ACHN (cell line): ENCODE measurements around the gene SMO.

Experiments used
- DNase-seq: peaks from one replicate; pipeline ENCODE4 v3.0.0-alpha.2; 2015
- in situ Hi-C: cut with HindIII; loops from 2 replicates; pipeline ENCODE4 v1.10.0; 2017; ENCODE audit warnings: low sequenced_read_pairs, low pct_ligation_motif_present, low pct_unique_long_range_greater_than_20kb

SMO gene

DNA sequence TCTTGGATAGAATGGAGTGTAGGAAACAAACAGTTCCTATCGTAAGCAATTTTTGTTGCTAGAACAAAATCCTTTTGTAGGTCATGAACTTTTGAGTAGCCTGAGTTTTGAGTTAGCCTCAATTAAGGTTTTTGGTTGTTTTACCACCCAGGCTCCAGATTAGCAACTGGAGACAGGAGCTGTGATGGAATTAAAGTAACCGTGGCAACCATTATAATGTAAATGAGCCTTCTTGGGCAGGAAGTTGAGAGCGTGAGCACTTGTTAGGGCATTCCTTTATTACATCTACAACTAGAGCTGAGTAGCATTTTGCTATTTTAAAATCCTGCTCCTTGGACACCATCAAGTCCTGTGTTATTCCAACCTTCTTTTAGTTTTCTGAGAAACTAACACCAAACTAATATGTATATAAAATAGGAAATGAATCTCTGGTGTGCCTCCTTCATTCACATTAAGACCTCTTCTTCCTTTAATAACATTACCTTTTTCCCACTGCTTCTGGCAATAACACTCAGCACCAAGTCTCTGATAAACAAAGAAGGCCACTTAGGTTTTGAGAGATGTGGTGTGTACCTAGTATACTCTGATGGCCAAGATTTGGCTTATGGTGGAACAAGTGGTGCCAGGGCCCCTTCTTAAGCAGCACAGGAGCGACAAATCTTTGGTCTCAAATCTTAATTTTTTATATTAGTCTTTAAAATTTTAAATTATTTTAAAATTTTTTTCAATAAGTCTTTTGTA, 70.4 kb downstream of the SMO start:
- in situ Hi-C loops = no loop called here
- DNase-seq = no peak

DNA sequence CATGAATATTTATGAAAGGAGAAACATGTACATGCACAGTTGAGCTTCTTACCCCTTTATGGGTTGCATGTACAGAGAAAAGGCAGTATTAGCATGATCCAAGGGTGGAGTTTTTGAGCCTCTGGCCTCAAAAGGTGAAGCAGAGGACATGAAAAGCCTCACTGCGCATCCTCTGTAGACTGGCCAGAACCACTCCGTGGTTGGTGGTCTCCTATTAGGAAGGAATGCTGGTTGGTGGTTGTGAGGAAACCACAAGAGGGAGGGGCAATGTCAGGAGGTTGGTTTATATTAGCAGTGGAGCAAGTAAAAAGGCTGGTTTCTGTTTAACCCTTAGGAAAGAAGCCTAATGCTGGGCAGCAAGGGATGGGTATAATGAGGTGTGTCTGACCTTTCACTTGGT, 73.9 kb downstream of the SMO start:
- DNase-seq = no peak
- in situ Hi-C loops = no loop called here
